ENCODE measurements around the gene CDON.
"Not testable (repeated sequence)": the region's sequence is repeated elsewhere in the genome, so short reads cannot be mapped to it uniquely, and the experiment has no call there.

Gene CDON

GRCh38 chr11:125990244-125990643 is 72.4 kb downstream of the CDON start:
- DNase-seq = no peak

GRCh38 chr11:125987066-125987641 is 75.5 kb downstream of the CDON start:
- no peak for DNase-seq

GRCh38 chr11:125985956-125986355 is 76.7 kb downstream of the CDON start:
- not testable (repeated sequence) for DNase-seq

GRCh38 chr11:125982348-125982730 is 80.3 kb downstream of the CDON start:
- DNase-seq = no peak

GRCh38 chr11:125980436-125980835 is 82.2 kb downstream of the CDON start:
- no peak for DNase-seq

- no peak for DNase-seq
Observed at GRCh38 chr11:125979511-125979910, 83.2 kb downstream of the CDON start.

GRCh38 chr11:125978778-125979407 is 83.8 kb downstream of the CDON start:
- DNase-seq = no peak

- DNase-seq = no peak
Observed at GRCh38 chr11:125978181-125978716, 84.4 kb downstream of the CDON start.

GRCh38 chr11:125977333-125977732 is 85.3 kb downstream of the CDON start:
- no peak for DNase-seq

- no peak for DNase-seq
Observed at GRCh38 chr11:125976156-125976555, 86.5 kb downstream of the CDON start.

GRCh38 chr11:125975634-125976033 is 87.0 kb downstream of the CDON start:
- DNase-seq = no peak

- no peak for DNase-seq
Observed at GRCh38 chr11:125974284-125974683, 88.4 kb downstream of the CDON start.

- no peak for DNase-seq
Observed at GRCh38 chr11:125971618-125972017, 91.0 kb downstream of the CDON start.

- DNase-seq = no peak
Observed at GRCh38 chr11:125968354-125968753, 94.3 kb downstream of the CDON start.

- DNase-seq = no peak
Observed at GRCh38 chr11:125967515-125967914, 95.2 kb downstream of the CDON start.

- DNase-seq = no peak
Observed at GRCh38 chr11:125960771-125961170, 101.9 kb downstream of the CDON start.

- no peak for DNase-seq
Observed at GRCh38 chr11:125959931-125960330, 102.7 kb downstream of the CDON start.

GRCh38 chr11:125959511-125959910 is 103.2 kb downstream of the CDON start:
- no peak for DNase-seq

GRCh38 chr11:125958872-125959400 is 103.7 kb downstream of the CDON start:
- DNase-seq = no peak

- DNase-seq = no peak
Observed at GRCh38 chr11:125957618-125958332, 104.9 kb downstream of the CDON start.

GRCh38 chr11:125956391-125957134 is 106.1 kb downstream of the CDON start:
- no peak for DNase-seq

- DNase-seq = no peak
Observed at GRCh38 chr11:125955856-125956255, 106.8 kb downstream of the CDON start.
